HCT116 (cell line): Measurements from ENCODE around the gene CLCF1. TPM values are rescaled to one million over a fixed set of nuclear protein-coding genes. Genes with fewer than 3 reads are reported as not detected.

ENCODE experiments used
- ATAC-seq: fragments of 200-7000 bp; cut with Tn5 transposase; 2 replicates; pipeline ENCODE4 v1.9.1; 2020; ENCODE audit warnings: mild to moderate bottlenecking, moderate library complexity
- BruUV-seq: library from RNA; stranded (reverse); fragments of 400-500 nt; replicated peaks from 2 replicates; lab custom pipeline; 2021; lab: Mats Ljungman, UMichigan
- CTCF ChIA-PET: fragments of 300-600 bp; sonication (Branson Sonifier 250); formaldehyde crosslinking; loops from one replicate; lab custom pipeline; 2021; ENCODE audit warnings: antibody characterized with exemption; lab: Charles Lee
- POLR2A ChIA-PET: fragments of 300-600, 350-600 bp; sonication (Branson Sonifier 250); formaldehyde crosslinking; loops from one replicate; lab custom pipeline; 2021; ENCODE audit warnings: antibody characterized with exemption; lab: Charles Lee
- RAD21 ChIA-PET, 2 experiments: fragments of 300-600 bp; sonication (Branson Sonifier 250); formaldehyde crosslinking; loops; one replicate each; lab custom pipeline; 2023; ENCODE audit warnings: low total read pairs in 2 of 2; ENCODE audit not compliant: uncharacterized antibody in 2 of 2, unreplicated experiment in 2 of 2, low non-redundant PET in 1 of 2; lab: Charles Lee
- DNase-seq: peaks from one replicate; pipeline ENCODE4 v3.0.0-alpha.2; 2010; ENCODE audit warnings: low read depth, low spot score
- H2AFZ ChIP-seq: fragments of 200-600 bp; shearing (Covaris generic), sonication (generic); 2 replicates; pipeline ENCODE4 v1.6.1; 2017; ENCODE audit warnings: low read depth, mixed run types, mixed read lengths, antibody characterized with exemption, low read length; ENCODE audit not compliant: poor library complexity, severe bottlenecking
- H3K27ac ChIP-seq: 2 replicates; pipeline ENCODE4 v1.5.1; 2012; ENCODE audit warnings: low read depth, low read length
- H3K27me3 ChIP-seq: fragments of 200-600 bp; sonication (generic); 2 replicates; pipeline ENCODE4 v1.6.1; 2016; ENCODE audit warnings: mixed run types, low read length, mixed read lengths; ENCODE audit not compliant: insufficient read depth
- H3K36me3 ChIP-seq, 2 experiments: fragments of 200-500 bp in 1 of 2; fragments of 200-600 bp in 1 of 2; sonication (Bioruptor generic) in 1 of 2; sonication (generic) in 1 of 2; 2 replicates each; pipeline versions ENCODE4 v1.5.1 to v1.6.1; 2014 to 2016; ENCODE audit warnings: low read length in 2 of 2, inconsistent platforms in 1 of 2, mixed read lengths in 1 of 2, mixed run types in 1 of 2; ENCODE audit not compliant: insufficient read depth in 2 of 2, control insufficient read depth in 1 of 2
- H3K4me1 ChIP-seq, 2 experiments: fragments of 200-600 bp in 1 of 2; sonication (generic) in 1 of 2; 2 replicates each; pipeline versions ENCODE4 v1.5.1 to v1.6.1; 2012 to 2017; ENCODE audit warnings: low read length in 2 of 2, inconsistent platforms in 1 of 2, mild to moderate bottlenecking in 1 of 2, mixed read lengths in 1 of 2, mixed run types in 1 of 2, moderate library complexity in 1 of 2; ENCODE audit not compliant: insufficient read depth in 2 of 2, control insufficient read depth in 1 of 2
- H3K4me2 ChIP-seq: fragments of 200-600 bp; sonication (generic); 2 replicates; pipeline ENCODE4 v1.6.1; 2017; ENCODE audit warnings: mixed run types, low read length, mixed read lengths
- H3K4me3 ChIP-seq, 2 experiments: fragments of 200-600 bp in 1 of 2; sonication (generic) in 1 of 2; replicated peaks in 1 of 2; 2 replicates each; pipeline ENCODE4 v1.5.1; 2011 to 2016; ENCODE audit warnings: low read length in 2 of 2, control low read depth in 1 of 2, low read depth in 1 of 2, mild to moderate bottlenecking in 1 of 2, mixed read lengths in 1 of 2, mixed run types in 1 of 2
- H3K79me2 ChIP-seq: fragments of 200-600 bp; sonication (generic); 2 replicates; pipeline ENCODE4 v1.6.1; 2017; ENCODE audit warnings: mild to moderate bottlenecking, mixed run types, low read length, moderate library complexity, mixed read lengths; ENCODE audit not compliant: insufficient read depth
- H3K9ac ChIP-seq: fragments of 200-600 bp; sonication (generic); 2 replicates; pipeline ENCODE4 v1.6.1; 2016; ENCODE audit warnings: low read length, mixed read lengths
- H3K9me2 ChIP-seq: fragments of 200-600 bp; sonication (generic), shearing (Covaris generic); 2 replicates; pipeline ENCODE4 v1.6.1; 2017; ENCODE audit warnings: mixed run types, mild to moderate bottlenecking, moderate library complexity; ENCODE audit not compliant: insufficient read depth
- H3K9me3 ChIP-seq, 2 experiments: fragments of 200-500 bp in 1 of 2; fragments of 200-600 bp in 1 of 2; sonication (Bioruptor generic) in 1 of 2; sonication (generic) in 1 of 2; 2 replicates each; pipeline ENCODE4 v1.6.1; 2014 to 2017; ENCODE audit warnings: low read length in 2 of 2, mixed read lengths in 2 of 2, inconsistent platforms in 1 of 2, low read depth in 1 of 2, mild to moderate bottlenecking in 1 of 2, mixed run types in 1 of 2, moderate library complexity in 1 of 2; ENCODE audit not compliant: control insufficient read depth in 1 of 2, insufficient read depth in 1 of 2
- H4K20me1 ChIP-seq: fragments of 200-600 bp; sonication (generic), shearing (Covaris generic); 2 replicates; pipeline ENCODE4 v1.6.1; 2017; ENCODE audit warnings: mixed run types, mild to moderate bottlenecking, moderate library complexity; ENCODE audit not compliant: insufficient read depth
- CEBPB ChIP-seq: IDR thresholded peaks from 2 replicates; pipeline ENCODE4 v1.6.1; 2012; ENCODE audit warnings: low read depth
- EZH2 ChIP-seq: fragments of 200-600 bp; sonication (generic); IDR thresholded peaks from 2 replicates; pipeline ENCODE4 v1.6.1; 2017; ENCODE audit warnings: antibody characterized with exemption, mixed run types
- EZH2phosphoT487 ChIP-seq: fragments of 200-600 bp; IDR thresholded peaks from 2 replicates; pipeline ENCODE4 v1.6.1; 2018; ENCODE audit warnings: antibody characterized with exemption, borderline replicate concordance
- FOSL1 ChIP-seq: IDR thresholded peaks from 2 replicates; pipeline ENCODE4 v1.6.1; 2012; ENCODE audit warnings: low read depth
- JUND ChIP-seq: IDR thresholded peaks from 2 replicates; pipeline ENCODE4 v1.6.1; 2012
- POLR2A ChIP-seq: IDR thresholded peaks from 2 replicates; pipeline ENCODE4 v1.7.0; 2011; ENCODE audit warnings: borderline replicate concordance; ENCODE audit not compliant: insufficient read depth, insufficient read length; ENCODE audit errors: extremely low read depth
- POLR2AphosphoS5 ChIP-seq: IDR thresholded peaks from 2 replicates; pipeline ENCODE4 v1.6.1; 2011; ENCODE audit warnings: mild to moderate bottlenecking, low read depth, low read length, moderate library complexity
- ZFX ChIP-seq: fragments of 450-650 bp; IDR thresholded peaks from 2 replicates; pipeline ENCODE4 v1.6.1; 2017
- intact Hi-C: fragments of 100-400 bp; cut with micrococcal nuclease; formaldehyde crosslinking; loops from 2 replicates; pipeline ENCODE4 v1.10.0; 2022
- total RNA-seq: library from RNA; stranded (reverse); gene quantifications from one replicate; pipeline ENCODE4 v1.2.1, GENCODE V29; 2021; ENCODE audit not compliant: unreplicated experiment
- TF ChIP-seq, protein P1 (sequence below): IDR thresholded peaks from 2 replicates; pipeline ENCODE4 v1.6.1; 2011; ENCODE audit warnings: mild to moderate bottlenecking, low read length, moderate library complexity; ENCODE audit not compliant: insufficient replicate concordance; ENCODE audit errors: extremely low read depth
- TF ChIP-seq, protein P2 (sequence below): IDR thresholded peaks from 2 replicates; pipeline ENCODE4 v1.6.1; 2012; ENCODE audit warnings: low read depth
- TF ChIP-seq, protein P3 (sequence below): IDR thresholded peaks from 2 replicates; pipeline ENCODE4 v1.6.1; 2012
- TF ChIP-seq, protein P4 (sequence below): IDR thresholded peaks from 2 replicates; pipeline ENCODE4 v1.6.1; 2012
- TF ChIP-seq, protein P5 (sequence below), 3 experiments: fragments of 200-600 bp in 1 of 3; sonication (generic) in 1 of 3; IDR thresholded peaks in 2 of 3; conservative IDR thresholded peaks in 1 of 3; 2 replicates each; pipeline ENCODE4 v1.5.1; 2012 to 2017; ENCODE audit warnings: low read depth in 2 of 3, low read length in 2 of 3, antibody characterized with exemption in 1 of 3, borderline replicate concordance in 1 of 3, control low read depth in 1 of 3, mild to moderate bottlenecking in 1 of 3, mixed read lengths in 1 of 3, mixed run types in 1 of 3, moderate library complexity in 1 of 3; ENCODE audit not compliant: insufficient read depth in 1 of 3

CLCF1 gene
- total RNA-seq, 1 experiment from 2014 or later = 12.2 TPM

DNA sequence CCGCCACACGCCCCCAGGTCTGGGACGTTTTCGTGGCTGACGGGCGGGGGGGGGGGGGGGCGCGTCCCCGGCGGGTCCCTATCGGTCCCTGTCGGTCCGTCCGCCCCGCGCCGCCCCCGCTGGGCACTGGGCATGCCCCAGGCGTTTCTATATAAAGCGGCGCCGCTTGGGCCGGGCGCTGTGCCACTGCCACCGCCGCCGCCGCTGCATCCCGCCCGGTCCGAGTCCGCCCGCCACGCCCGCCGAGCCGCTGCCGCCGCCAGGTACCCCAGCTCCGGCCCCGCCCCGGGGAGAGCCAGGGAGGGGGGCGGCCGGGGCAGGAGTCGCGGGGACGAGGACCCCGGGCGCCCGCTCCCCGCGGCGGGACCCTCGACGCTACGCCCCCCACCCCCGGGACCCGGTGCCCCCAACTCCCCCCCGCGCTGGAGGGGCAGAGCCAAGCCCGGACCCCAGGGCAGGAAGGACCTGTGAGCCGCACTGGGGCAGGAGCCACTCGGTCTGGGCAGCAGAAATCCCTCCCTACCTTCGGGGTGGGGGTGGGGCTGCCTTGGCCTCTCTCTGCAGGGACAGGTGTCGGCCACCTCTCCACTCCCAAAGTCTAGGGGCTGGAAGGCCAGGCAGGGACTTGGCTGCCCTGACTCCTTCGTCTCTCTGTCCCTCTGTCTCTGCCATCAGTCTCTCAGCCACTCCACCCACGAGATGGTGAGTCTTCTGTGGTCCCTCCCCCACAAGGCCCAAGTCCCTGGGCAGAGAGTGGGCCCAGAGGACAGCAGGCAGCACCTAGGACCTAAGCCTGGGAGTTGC is 42.3 kb upstream of the CLCF1 start, which contains the start of gene CARNS1:
Gene CARNS1 (plus strand): TSS at position 178 of the 804 bp plus-strand sequence. CDS start 522 bp downstream, at position 700.
- intact Hi-C loops = no loop called here
- peak within 1 kb of the TSS; percentile 52 for H3K9ac ChIP-seq
- no peaks in the 10 kb centered on the region for H3K79me2 ChIP-seq
- H2AFZ ChIP-seq = no peak within 1 kb of the TSS
- H3K4me2 ChIP-seq = peak within 1 kb of the TSS; percentile 81
- H4K20me1 ChIP-seq = no peaks in the 10 kb centered on the region
- DNase-seq (no peak), ATAC-seq (peak; percentile 28)
- H3K4me3 ChIP-seq = peak within 1 kb of the TSS; percentile 40 to 56
- ChIA-PET POLR2A (no interaction called here), RAD21 (interaction anchor here in 1 of 2 experiments (0.7 kb wide), 1 partner anchor 131 kb away, joined by 9 read pairs; no protein-coding TSS in a partner anchor), CTCF (no interaction called here)
- peaks cover 19 to 39% of the 10 kb centered on the region in 2 experiments; a peak in 3 of 4 replicates for H3K4me1 ChIP-seq
- no peak for TF ChIP-seq JUND
- TF ChIP-seq, protein P1, sequence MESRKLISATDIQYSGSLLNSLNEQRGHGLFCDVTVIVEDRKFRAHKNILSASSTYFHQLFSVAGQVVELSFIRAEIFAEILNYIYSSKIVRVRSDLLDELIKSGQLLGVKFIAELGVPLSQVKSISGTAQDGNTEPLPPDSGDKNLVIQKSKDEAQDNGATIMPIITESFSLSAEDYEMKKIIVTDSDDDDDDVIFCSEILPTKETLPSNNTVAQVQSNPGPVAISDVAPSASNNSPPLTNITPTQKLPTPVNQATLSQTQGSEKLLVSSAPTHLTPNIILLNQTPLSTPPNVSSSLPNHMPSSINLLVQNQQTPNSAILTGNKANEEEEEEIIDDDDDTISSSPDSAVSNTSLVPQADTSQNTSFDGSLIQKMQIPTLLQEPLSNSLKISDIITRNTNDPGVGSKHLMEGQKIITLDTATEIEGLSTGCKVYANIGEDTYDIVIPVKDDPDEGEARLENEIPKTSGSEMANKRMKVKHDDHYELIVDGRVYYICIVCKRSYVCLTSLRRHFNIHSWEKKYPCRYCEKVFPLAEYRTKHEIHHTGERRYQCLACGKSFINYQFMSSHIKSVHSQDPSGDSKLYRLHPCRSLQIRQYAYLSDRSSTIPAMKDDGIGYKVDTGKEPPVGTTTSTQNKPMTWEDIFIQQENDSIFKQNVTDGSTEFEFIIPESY = no peak
- TF ChIP-seq POLR2AphosphoS5 = no peak
- TF ChIP-seq, protein P2, sequence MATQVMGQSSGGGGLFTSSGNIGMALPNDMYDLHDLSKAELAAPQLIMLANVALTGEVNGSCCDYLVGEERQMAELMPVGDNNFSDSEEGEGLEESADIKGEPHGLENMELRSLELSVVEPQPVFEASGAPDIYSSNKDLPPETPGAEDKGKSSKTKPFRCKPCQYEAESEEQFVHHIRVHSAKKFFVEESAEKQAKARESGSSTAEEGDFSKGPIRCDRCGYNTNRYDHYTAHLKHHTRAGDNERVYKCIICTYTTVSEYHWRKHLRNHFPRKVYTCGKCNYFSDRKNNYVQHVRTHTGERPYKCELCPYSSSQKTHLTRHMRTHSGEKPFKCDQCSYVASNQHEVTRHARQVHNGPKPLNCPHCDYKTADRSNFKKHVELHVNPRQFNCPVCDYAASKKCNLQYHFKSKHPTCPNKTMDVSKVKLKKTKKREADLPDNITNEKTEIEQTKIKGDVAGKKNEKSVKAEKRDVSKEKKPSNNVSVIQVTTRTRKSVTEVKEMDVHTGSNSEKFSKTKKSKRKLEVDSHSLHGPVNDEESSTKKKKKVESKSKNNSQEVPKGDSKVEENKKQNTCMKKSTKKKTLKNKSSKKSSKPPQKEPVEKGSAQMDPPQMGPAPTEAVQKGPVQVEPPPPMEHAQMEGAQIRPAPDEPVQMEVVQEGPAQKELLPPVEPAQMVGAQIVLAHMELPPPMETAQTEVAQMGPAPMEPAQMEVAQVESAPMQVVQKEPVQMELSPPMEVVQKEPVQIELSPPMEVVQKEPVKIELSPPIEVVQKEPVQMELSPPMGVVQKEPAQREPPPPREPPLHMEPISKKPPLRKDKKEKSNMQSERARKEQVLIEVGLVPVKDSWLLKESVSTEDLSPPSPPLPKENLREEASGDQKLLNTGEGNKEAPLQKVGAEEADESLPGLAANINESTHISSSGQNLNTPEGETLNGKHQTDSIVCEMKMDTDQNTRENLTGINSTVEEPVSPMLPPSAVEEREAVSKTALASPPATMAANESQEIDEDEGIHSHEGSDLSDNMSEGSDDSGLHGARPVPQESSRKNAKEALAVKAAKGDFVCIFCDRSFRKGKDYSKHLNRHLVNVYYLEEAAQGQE = no peak
- TF ChIP-seq ZFX = no peak
- TF ChIP-seq POLR2A = no peak
- no peak for TF ChIP-seq EZH2
- TF ChIP-seq, protein P3, sequence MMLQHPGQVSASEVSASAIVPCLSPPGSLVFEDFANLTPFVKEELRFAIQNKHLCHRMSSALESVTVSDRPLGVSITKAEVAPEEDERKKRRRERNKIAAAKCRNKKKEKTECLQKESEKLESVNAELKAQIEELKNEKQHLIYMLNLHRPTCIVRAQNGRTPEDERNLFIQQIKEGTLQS = no peak
- TF ChIP-seq FOSL1 = no peak
- no peak for TF ChIP-seq CEBPB
- TF ChIP-seq, protein P4, sequence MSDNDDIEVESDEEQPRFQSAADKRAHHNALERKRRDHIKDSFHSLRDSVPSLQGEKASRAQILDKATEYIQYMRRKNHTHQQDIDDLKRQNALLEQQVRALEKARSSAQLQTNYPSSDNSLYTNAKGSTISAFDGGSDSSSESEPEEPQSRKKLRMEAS = no peak
- TF ChIP-seq, protein P5, sequence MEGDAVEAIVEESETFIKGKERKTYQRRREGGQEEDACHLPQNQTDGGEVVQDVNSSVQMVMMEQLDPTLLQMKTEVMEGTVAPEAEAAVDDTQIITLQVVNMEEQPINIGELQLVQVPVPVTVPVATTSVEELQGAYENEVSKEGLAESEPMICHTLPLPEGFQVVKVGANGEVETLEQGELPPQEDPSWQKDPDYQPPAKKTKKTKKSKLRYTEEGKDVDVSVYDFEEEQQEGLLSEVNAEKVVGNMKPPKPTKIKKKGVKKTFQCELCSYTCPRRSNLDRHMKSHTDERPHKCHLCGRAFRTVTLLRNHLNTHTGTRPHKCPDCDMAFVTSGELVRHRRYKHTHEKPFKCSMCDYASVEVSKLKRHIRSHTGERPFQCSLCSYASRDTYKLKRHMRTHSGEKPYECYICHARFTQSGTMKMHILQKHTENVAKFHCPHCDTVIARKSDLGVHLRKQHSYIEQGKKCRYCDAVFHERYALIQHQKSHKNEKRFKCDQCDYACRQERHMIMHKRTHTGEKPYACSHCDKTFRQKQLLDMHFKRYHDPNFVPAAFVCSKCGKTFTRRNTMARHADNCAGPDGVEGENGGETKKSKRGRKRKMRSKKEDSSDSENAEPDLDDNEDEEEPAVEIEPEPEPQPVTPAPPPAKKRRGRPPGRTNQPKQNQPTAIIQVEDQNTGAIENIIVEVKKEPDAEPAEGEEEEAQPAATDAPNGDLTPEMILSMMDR (IDR thresholded peaks at IDR 0.05 in 2 of 3, conservative IDR thresholded peaks at IDR 0.05 in 1 of 3; ENCODE audit: borderline replicate concordance in 1 of 3, insufficient read depth in 1 of 3, low read depth in 2 of 3, low read length in 2 of 3) = no peak
- TF ChIP-seq EZH2phosphoT487 = no peak
- H3K27ac ChIP-seq = peak within 1 kb of the TSS; percentile 18; the same call in 1 of the 2 replicates
- no TSS peak for BruUV-seq
- no peaks in the 10 kb centered on the region for H3K9me2 ChIP-seq
- H3K27me3 ChIP-seq = no peaks in the 10 kb centered on the region
- H3K9me3 ChIP-seq = no peaks in the 10 kb centered on the region
- no peaks in the 10 kb centered on the region for H3K36me3 ChIP-seq
